AG04449 (cell line): ENCODE measurements around the gene TRIM33.

Experiments
- CTCF ChIA-PET: fragments of 350-600 bp; formaldehyde crosslinking; extraction: SDS; loops from one replicate; lab custom pipeline; 2021; ENCODE audit warnings: antibody characterized with exemption; lab: Yijun Ruan, JAX
- POLR2A ChIA-PET: fragments of 400-600, 350-600 bp; formaldehyde crosslinking; extraction: SDS; loops from one replicate; lab custom pipeline; 2020; ENCODE audit warnings: antibody characterized with exemption, inconsistent platforms; lab: Yijun Ruan, JAX
- DNase-seq: peaks from one replicate; pipeline ENCODE4 v3.0.0-alpha.2; 2010; ENCODE audit warnings: low read depth, low spot score
- H3K4me3 ChIP-seq: 2 replicates; pipeline ENCODE4 v1.5.1; 2011; ENCODE audit warnings: low read depth, mild to moderate bottlenecking, control low read depth, low read length
- CTCF ChIP-seq: IDR thresholded peaks from one replicate; pipeline ENCODE4 v1.5.1; 2011; ENCODE audit warnings: mild to moderate bottlenecking, moderate library complexity, low read length, control low read depth, inconsistent platforms; ENCODE audit not compliant: insufficient read depth; ENCODE audit errors: missing control alignments

TRIM33 gene

GRCh38 chr1:114540272-114540671 is 29.3 kb upstream of the TRIM33 start:
- DNase-seq, result no peak
- CTCF ChIA-PET, result no interaction called here
- POLR2A ChIA-PET, result no interaction called here
- H3K4me3 ChIP-seq, result no peak overlapping the region
- TF ChIP-seq CTCF, result no peak

DNA sequence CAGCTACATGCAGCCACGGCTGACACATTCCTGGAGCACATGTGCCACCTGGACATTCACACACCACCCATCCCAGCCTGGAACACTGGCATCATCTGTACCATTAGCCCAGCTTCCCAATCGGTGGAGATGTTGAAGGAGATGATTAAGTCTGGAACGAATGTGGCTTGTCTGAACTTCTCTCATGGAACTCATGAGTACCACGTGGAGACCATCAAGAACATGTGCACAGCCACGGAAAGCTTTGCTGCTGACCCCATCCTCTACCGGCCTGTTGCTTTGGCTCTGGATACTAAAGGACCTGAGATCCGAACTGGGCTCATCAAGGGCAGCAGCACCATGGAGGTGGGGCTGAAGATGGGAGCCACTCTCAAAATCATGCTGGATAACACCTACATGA is 25.0 kb upstream of the TRIM33 start:
- DNase-seq, result no peak

DNA sequence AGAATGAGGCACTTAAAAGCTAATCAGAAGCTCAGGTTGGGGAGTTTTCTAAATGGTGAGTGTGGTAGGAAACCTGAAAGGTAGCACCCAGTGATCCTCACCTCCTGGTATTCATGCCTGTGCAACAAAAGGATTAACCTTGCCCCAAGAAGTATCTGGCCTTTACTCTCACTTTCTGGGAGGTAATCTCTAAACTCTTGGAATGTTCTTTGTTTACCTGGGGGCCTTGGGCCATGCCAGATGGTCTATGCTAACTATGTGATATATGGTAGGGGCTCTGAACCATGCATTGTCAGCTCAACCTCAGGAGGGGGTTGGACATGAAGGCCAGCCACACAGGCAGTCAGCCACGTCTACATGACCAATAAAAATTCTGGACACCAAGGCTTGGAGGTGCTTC is 24.4 kb upstream of the TRIM33 start:
- DNase-seq, result no peak
- CTCF ChIA-PET, result no interaction called here
- TF ChIP-seq CTCF, result no peak
- POLR2A ChIA-PET, result no interaction called here
- no peak overlapping the region for H3K4me3 ChIP-seq

More for the DNA sequence above, 25.0 kb upstream of the TRIM33 start:
- ChIA-PET POLR2A (no interaction called here), CTCF (no interaction called here)
- no peak overlapping the region for H3K4me3 ChIP-seq
- TF ChIP-seq CTCF, result no peak

DNA sequence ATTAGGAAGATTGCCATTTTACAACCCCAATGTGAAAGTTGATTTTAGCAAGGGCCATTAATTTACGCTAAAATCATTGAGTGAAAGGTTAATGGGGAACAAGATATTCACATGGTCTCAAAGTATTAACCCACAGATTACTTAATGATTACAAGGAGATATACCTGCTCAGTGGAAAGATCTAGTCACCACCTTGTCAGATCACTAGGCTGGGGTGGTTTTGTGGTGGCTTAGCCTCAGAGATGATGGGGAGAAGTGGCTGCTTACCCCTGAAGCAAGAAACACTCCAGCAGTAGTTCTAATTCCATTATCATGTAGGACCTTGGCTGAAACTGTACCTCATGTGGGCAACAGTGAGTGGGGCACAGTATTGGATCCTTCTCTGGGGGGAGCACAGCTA is 20.1 kb upstream of the TRIM33 start:
- H3K4me3 ChIP-seq, result no peak overlapping the region
- POLR2A ChIA-PET, result no interaction called here
- DNase-seq, result no peak
- no peak for TF ChIP-seq CTCF
- CTCF ChIA-PET, result no interaction called here

GRCh38 chr1:114530224-114530623 is 19.2 kb upstream of the TRIM33 start:
- ChIA-PET POLR2A (no interaction called here), CTCF (no interaction called here)
- H3K4me3 ChIP-seq, result no peak overlapping the region
- TF ChIP-seq CTCF, result no peak
- no peak for DNase-seq

DNA sequence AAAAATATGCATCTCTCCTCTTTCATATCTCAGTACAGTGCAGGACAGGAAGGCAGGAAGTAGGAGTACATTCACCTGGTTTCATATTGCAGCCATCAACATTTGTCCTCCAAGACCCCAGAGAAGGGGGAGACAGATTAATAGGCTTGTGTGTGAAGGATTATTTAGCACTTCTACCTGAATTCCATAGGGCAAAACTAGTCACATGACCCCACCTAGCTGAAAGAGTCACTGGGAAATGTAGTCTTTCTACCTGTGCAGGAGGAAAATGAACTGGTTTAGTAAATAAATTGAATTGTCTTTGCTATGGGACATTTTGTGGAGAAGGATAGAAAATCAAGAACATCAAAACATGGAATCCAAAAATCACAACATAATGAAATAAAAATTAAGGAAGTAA is 13.9 kb upstream of the TRIM33 start:
- CTCF ChIA-PET, result no interaction called here

More for the DNA sequence above, 13.9 kb upstream of the TRIM33 start:
- no peak for DNase-seq
- TF ChIP-seq CTCF, result no peak
- H3K4me3 ChIP-seq, result no peak overlapping the region
- POLR2A ChIA-PET, result no interaction called here
